HG03095 (cell line): ENCODE data around the gene SELENON.
A peak's percentile ranks its signal among the peaks of the same experiment; 100 is the strongest.

Experiments used
- ATAC-seq: cut with Tn5 transposase; IDR thresholded peaks from one replicate; pipeline ENCODE4 v1.9.1; 2021; ENCODE audit warnings: moderate library complexity; ENCODE audit not compliant: unreplicated experiment

The SELENON gene

DNA sequence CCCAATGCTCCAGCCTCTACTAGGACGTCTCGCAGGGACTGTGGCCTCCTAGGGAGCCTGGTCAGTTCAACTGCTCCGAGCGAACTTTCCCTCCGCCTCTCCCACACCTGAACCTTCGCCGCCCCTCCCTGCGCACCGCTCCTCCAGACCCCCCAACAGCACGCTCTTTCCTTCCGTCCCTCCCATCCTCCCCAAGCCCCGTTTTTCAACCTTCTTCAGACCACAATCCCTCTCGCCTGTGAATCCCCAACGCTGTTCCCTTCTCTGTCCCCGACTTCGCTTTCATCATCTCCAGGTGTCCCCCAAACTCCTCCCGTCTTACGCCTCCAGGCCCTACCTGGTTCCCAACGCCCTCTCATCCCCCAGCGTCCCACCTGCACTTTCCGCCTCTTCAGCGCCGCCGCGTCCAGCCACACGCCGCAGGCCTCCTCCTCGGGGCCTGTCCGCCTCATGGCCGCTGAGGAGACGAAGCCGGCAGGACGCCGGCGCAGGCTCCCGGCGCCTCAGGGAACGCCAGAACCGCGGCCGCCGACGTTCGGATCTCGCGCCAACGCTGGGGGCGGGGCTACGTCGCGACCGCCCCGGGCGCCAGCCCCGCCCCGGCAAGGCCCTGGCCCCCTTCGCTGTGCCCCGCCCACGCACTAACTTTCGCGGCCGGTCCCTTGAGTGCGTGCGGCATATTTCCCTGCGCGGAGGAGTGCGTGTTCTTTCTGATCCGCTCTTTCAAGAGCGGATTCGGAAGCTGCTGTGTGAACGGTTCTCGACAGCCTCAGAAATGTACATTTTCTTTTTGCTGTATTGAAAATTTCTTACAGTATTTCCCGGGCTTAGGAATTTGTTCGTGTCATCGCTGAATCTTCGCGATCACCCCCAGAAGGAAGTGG is 59.2 kb downstream of the SELENON start, which contains the start of gene AUNIP:
Gene AUNIP (minus strand): TSS at position 552 of the 884 bp plus-strand sequence. CDS start 100 bp downstream, at position 452.
- peak; percentile 75 for ATAC-seq

- no peak for ATAC-seq
Measured at GRCh38 chr1:25861316-25862286, 61.6 kb downstream of the SELENON start.

GRCh38 chr1:25862785-25863485 is 62.9 kb downstream of the SELENON start:
- no peak for ATAC-seq

DNA sequence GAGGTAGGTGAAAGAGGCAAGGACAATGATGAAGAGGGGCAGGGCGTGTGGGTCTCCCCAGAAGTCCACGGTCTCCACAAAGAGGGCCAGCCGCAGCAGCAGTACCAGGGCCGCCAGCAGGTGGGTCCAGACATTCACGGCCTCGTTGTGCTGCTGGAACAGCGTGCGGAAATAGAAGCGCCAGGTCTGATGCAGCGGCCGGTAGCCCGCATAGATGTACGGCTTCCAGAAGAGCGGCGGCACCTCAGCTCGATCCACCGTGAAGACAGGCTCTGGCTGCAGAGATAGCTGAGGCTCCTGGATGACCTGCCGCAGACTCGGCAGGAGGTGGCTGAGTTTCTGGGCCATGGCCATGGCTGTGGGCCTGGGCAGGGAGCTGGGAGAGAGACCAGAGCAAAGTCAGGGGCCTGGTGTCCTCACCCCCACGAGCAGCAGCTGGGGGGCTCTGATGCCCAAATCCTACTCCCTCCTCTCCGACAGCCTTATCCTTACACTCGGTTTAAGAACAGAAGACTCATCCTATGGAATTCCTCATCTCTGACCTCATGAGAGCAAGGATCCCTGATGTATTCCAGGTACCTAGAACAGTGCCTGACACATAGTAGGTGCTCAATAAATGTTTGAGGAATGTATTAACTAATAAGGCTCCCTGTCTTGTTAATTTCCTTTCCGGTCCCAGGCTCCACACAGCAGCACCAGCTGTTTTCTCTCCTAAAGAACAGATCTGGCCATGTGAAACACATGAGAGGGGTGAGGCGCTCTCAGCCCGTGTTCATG is 63.7 kb downstream of the SELENON start:
- no peak for ATAC-seq

DNA sequence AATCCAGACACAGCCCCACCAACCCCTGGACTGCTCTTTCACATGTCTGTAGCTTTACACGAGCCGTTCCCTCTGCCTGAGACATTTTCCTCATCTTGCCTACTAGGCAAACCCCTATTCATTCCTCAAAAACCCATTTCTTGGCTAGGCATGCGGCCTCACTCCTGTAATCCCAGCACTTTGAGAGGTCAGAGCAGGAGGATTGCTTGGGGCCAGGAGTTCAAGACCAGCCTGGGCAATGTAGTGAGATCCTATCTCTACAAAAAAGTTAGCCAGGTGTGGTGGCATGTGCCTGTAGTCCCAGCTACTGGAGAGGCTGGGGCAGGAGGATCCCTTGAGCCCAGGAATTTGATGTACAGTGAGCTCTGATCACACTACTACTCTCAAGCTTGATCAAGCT is 64.4 kb downstream of the SELENON start:
- no peak for ATAC-seq

DNA sequence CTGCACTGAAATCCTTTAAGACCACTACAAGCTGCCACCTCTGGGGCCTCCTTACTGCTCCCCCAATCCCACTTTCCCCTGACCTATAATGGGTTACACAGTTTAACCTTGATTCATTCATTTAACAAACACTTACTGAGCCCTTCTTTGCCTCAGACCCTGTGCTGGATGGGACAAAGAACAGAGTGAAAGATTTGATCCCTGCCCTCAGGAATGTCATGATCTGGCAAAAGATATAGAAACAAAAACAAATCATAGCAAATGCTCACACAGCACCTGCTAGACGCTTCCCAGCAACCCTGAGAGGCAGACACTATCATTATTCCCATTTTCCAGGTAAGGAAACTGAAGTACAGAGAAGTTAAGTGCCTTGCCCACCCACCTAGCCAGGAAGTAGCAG is 66.3 kb downstream of the SELENON start:
- ATAC-seq = no peak

DNA sequence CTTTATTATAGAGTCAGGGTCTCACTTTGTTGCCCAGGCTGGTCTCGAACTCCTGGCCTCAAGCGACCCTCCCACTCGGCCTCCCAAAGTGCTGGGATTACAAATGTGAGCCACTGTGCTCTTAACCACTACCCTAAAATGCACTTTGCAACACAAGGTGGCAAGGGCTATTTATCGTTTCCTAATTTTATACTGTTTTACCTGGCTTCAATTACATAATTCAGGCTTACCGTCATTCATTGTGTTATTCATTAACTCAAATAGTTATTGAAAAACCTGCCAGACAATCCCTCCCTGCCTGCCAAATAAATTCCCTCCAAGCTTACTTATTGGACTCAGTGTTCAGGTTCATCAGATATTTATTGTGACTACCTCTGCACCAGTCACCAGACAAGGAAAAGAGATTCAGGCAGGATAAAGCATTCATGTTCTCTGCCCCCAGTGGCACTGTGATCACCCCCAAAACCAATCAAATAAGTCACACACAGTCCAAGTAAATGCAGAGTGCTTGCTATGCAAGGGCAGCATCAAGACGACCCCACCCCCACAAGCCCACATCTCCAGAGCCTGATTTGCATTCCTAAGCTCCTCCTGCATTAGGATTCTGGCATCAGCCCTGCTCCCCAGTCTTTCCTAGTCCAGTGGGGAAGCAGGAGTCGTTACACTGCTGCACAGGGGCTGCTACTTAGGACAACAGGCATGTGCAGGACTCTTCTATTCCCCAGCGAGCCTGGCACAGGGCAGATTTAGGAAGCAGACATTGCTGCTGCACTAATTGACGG is 67.4 kb downstream of the SELENON start:
- ATAC-seq = no peak
